Stimulated activated CD8-positive, alpha-beta memory T cell treated with anti-CD3 and anti-CD28 coated beads, Interleukin-15, amount 100 ng/mL, for 48 hours (primary cell): Measurements from ENCODE around the gene SOX9.
"Not testable (repeated sequence)": the region's sequence is repeated elsewhere in the genome, so short reads cannot be mapped to it uniquely, and the experiment has no call there.

Experiments
- DNase-seq, 2 donors: peaks; one replicate each; pipeline ENCODE4 v3.0.0-alpha.2; 2020; ENCODE audit warnings: low read depth in 2 of 2

Gene SOX9

DNA sequence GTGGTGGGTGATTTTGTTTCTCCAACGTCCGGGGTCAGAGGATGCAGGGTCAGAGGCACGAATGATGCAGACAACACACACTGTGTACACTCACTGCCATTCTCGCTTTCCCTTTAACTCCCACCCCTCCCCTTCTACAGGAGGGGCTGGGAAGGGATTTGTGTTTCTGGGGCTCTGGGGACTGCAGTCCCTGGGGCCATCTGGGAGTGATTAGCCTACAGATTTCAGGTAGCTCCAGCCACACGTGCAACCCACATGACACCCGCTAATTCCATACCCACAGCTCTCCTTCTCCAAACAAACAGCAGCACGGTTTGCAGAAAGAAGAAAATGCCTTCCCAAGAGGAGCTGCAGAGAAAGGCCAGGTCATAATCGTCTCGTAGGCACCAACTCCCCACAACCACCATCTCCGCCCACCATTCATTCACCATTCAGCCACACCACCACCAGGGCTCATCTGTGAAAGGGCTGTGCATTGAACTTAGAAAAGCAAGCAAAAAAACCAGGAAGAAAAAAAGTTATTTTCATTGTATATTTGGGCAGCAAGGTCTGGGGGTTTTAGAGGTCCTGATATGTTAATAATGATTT, 9.4 kb upstream of the SOX9 start:
- DNase-seq, result no peak

DNA sequence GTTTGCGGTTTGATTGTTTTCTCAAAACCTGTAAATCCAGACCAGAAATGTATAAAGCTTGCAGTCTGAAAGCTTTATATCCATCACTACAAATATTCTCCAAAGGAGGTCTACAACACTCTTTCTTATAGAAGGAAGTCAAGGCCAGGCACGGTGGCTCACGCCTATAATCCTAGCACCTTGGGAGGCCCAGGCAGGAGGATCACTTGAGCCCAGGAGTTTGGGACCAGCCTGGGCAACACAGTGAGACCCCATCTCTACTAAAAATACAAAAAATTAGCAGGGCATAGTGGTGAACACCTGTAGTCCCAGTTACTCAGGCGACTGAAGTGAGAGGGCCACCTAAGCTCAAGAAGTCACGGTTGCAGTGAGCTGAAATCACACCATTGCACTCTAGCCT, 8.9 kb upstream of the SOX9 start:
- not testable (repeated sequence) for DNase-seq

DNA sequence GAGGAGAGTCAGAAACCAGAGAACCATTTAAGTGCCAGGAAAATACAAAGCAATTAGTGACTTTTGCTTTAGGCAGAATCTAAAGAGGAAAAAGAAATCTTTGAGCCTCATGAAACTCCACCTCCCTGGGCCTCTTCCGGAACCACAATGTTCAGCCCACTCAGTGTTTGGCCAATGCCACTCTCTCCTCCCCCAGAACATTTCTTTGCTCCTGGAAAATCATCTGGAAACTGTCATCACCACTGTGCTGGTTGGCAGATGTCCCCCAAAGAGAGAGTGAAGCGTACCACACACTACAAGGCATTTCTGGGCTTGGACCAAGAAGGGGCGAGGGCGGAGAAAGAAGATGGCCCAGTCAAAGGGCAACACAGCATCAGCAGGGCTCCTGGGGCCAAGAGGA, 7.1 kb upstream of the SOX9 start:
- DNase-seq, result no peak

DNA sequence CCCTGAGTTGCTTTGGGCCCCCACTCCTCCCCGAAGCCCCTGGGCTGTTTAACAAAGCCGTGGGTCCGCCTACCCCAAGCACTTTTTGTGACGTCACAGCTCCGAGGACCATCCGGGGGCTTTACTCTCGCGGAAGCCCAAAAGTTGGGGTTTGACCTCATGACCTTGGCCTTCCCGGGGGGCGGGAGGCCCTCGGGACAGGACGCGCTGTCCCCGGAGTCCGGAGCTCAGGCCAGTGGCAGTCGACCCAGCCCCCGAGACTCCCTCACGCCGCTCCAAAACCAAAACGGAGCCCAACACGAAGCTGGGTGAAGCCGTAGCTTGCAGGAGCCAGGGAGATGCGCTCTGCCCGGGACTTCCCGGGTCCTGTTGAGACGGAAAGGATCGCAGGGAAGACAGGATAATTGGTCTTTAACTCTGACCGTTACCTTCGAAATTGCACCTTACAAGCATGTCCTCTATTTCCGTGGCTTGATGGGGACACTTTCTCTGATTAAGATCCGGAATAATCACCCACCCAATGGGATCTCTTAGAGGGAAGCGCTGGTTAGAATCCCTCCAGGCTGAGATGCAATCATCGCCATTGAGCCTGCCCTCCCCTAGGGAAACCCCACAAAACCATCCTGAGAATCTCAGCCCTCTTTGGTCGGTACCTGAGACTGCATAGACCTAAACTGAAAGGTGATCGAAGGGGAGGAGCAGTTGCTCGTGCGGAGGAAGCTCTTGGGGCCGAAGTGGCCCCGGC, 4.9 kb upstream of the SOX9 start:
- DNase-seq, result no peak

DNA sequence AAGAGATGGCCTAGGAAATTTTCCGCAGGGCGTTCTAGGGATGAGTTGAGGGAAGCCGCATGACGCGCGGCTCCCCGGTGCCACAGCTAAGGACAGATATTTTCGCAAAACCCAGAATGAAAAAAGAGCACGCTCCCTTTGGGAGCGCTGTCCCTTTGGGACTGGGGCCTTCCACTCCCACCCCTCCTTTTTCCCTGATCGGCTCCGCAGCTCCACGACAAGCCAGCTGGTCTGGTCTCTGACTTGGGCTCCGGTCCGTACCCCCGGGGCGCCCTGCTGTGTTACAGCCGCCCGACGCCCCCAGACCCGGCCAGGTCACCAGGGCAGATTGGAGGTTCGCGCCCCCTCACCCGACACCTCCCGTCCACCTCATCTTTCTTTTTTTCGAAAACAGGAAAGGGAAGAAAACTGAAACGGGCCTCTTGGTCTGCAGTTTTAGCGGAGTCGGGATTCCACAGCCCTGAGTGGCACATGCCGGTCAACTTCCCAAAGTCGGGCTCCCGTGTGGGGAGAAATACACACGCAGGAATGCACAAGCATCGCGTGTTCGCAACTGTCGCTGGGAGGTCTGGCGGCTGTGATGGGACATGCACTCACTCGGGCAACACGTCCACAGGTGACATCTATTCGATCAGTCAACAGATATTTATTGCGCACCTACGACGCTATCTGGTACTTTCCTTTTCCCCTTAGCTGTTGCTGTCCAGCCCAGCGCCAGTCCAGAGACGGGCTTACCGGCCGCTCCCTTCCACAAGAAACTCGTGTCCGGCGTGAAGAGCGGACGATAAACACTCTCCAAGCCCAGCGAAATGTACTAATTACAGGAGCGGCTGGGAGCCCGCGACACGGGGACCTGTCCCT, 3.9 kb upstream of the SOX9 start:
- no peak for DNase-seq

DNA sequence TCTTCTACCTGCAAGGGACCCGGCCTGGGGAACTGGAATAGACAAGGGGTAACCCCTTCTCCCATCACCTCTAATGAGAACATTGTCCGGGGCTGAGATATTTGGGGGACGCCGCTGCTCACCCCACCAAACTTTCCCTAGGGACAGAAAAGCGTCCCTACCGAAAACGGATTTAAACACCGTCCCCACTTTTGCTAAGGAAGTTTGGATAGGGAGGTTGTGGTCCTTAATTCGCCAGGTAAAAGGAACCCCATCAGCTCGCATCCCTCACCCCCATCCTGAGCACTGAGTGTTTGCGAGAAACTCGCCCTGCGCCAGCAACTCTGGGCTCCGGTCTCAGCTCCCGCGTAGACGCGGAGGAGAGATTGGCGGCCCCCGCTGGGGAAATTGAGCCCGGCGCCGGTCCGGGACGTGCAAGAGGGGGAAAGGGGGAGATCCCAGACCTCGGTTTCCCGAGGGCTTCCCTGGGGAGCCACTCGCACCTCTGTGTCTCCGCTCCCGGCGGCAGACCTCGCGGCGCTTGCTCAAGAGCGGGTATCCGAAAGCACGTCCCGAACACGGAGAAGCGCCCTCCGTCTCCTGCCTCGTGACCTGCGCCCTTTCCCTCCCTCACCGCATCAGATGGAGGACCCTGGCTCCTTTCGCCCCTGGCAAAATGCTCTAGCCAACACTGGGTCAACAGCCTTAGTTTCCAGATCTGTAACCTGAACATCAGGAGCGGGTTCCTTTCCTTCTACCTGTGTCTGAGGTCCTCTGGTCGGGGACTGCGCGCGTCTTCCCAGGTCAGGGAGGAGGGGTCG, 3.1 kb upstream of the SOX9 start:
- DNase-seq, result no peak

DNA sequence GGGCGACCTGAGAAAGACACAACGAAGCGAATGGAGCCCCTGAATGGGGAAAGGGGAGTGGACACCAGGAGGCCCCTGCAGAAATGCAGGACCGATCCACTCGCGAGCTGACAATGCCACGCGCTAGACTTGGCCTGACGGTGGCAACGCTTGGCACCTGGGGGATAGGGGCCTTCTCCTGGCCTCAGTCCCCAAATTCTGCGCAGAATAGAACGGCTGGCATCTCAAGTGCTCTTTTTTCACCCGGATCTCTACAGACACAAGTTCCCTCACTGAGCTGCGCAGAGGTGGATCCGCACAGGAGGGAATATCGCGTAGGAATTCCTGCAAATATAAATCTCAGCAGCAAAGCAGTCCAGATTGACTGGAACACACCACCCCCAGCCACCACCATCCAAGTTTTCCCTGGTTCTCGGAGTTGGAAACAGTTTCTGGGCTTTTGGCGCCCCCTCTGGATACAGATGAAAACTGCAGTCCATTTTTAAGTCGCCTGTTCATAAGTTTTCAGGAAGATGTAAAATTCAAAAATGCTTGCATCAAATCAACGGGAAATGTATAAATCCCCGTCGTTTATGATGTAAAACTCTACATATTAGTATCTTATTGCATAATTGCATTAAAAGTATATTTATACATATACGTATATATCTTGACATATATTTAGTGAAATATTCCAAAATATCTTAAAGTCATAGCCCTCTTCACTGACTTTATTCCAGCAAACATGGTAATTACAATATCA, 2.3 kb upstream of the SOX9 start:
- no peak for DNase-seq

DNA sequence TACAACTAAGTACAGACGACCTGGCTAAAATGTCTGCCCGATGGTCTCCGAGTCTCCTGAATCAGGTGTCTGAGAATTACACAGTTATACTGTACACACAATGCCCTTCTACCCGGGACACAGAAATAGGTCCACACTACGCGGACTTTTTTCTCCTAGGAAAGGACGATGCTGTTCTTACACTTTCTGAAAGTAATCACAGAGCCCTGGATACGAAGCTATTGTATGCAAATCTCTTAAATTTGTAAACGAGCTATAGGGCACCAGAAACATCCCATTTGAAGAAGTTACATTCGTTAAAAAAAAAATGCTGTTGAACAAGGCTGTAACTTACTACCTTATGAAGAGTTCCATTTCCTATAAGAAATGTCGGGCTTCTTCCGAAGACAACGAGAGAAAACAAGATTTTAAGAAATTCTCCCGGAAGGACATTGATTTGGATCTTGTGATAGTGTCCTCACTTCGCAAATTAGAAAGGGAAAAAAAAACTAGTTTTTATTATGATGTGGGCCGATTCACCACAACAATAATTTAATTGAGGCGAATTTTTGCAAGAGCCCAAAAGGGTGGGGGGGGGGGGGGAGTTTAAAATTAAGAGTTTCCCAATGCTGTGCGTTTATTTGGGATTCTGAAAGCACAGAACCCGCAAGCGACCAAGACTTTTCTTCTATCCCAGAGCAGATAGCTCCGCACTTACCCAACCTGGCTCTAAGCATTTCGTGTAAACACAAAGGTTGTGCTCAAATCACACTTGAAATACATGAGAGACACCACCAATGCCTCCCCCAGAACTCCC, 1.5 kb upstream of the SOX9 start:
- DNase-seq, result no peak

DNA sequence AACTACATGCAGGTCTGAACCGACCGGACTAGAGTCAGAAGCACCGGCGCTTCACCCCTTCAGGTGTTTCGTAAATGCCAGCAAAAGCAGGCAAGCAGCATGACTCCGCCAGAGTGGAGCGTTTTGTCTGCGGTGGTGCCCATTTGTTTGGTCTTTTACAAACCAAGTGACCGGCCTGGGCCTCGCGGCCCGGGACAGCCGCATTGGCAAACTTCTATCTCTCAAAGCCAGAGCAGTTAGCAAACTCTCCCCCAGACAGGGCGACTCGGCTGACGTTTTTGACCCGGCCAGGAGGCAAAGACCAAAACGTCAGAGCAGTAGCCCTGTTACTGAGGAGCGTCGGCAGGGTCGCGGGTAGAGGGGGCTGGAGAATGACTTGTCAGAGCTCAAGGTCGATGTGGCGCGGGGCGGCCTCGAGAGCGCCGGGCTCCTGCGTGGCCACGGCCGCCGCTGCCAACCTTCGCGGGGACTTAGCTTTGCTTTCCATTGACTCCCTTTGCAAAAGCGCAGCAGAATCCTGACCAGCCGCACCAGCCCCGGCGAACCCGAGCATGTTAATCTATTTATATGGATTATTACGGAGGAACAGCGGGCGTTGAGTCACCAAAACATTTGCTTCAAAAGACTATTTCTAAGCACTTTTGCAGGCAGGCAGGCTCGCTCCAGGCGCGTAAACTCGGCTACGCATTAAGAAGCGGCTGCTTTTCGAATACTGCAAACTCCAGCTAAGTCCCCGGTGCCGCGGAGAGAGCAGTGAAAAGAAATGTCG, 763 bp upstream of the SOX9 start:
- no peak for DNase-seq

DNA sequence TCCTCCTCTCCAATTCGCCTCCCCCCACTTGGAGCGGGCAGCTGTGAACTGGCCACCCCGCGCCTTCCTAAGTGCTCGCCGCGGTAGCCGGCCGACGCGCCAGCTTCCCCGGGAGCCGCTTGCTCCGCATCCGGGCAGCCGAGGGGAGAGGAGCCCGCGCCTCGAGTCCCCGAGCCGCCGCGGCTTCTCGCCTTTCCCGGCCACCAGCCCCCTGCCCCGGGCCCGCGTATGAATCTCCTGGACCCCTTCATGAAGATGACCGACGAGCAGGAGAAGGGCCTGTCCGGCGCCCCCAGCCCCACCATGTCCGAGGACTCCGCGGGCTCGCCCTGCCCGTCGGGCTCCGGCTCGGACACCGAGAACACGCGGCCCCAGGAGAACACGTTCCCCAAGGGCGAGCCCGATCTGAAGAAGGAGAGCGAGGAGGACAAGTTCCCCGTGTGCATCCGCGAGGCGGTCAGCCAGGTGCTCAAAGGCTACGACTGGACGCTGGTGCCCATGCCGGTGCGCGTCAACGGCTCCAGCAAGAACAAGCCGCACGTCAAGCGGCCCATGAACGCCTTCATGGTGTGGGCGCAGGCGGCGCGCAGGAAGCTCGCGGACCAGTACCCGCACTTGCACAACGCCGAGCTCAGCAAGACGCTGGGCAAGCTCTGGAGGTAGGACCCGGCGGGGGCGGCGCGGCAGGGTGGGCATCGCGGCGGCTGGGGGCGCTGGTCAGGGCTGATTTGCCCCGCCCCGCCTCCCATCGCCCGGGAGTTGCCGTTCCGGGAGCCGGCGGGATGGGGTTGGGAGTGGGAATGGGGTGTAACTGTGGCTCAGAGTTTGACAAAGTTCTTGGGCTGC, 567 bp downstream of the SOX9 start:
- no peak for DNase-seq

DNA sequence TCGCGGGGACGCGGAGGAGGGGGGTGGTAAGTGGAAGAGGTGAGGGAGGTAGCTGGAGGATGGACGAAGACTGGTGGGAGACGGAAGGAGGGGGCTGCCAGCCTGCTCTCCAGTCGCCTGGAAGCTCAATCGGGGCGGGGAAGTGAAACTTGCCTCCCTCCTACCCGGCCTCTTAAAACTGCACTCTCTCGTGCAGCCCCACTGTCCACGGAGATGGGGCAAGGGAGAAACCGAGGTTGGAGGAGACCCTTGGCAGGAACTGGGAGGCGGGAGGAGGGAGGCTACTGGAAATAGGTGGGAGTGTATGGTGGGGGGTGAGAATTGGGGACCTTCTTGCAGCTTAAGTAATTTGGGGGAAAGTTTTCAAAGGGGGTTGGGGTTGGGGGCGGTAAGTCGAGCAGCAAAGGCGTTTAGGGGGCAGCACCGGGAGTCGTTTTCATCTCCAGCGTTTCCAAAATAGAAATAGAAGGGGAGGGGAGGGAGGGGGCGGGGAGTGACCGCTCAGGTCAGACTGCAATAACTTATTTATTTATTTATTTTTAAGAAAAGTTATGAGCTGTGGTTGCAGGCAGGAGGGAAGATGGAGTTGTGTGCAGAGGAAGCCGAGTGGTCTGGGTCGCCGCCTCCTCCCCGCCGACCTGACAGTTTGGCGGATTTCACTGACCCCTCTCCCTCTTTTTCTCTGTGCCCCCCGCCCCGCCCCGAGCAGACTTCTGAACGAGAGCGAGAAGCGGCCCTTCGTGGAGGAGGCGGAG, 1.4 kb downstream of the SOX9 start:
- no peak for DNase-seq

DNA sequence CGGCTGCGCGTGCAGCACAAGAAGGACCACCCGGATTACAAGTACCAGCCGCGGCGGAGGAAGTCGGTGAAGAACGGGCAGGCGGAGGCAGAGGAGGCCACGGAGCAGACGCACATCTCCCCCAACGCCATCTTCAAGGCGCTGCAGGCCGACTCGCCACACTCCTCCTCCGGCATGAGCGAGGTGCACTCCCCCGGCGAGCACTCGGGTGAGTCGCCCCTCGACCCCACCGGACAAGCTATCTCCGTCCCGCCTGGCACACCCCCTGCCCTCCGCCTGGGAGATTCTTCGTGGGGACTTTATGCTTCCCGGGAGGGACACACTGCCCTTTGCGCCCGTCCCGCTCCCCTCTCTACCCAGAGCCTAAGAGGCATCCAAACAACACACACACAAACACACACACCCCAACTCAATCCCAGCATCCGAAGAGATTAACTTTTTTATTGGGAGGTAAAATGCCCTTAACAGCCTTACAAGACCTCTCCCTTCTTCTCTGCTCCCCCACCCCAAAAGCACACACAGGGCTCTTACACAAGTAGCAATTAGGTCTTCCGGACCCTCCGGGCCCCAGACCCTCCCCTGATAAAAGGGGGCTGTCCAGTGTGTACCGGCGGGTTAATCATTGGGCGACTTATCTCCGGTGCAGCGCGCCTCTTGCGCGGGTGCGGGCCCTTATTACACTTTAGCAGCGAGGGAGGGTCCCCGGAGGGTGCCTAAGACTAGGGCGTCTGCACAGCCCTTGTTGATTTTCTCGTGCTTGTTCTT, 2.1 kb downstream of the SOX9 start:
- DNase-seq, result no peak

DNA sequence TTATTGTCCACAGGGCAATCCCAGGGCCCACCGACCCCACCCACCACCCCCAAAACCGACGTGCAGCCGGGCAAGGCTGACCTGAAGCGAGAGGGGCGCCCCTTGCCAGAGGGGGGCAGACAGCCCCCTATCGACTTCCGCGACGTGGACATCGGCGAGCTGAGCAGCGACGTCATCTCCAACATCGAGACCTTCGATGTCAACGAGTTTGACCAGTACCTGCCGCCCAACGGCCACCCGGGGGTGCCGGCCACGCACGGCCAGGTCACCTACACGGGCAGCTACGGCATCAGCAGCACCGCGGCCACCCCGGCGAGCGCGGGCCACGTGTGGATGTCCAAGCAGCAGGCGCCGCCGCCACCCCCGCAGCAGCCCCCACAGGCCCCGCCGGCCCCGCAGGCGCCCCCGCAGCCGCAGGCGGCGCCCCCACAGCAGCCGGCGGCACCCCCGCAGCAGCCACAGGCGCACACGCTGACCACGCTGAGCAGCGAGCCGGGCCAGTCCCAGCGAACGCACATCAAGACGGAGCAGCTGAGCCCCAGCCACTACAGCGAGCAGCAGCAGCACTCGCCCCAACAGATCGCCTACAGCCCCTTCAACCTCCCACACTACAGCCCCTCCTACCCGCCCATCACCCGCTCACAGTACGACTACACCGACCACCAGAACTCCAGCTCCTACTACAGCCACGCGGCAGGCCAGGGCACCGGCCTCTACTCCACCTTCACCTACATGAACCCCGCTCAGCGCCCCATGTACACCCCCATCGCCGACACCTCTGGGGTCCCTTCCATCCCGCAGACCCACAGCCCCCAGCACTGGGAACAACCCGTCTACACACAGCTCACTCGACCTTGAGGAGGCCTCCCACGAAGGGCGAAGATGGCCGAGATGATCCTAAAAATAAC, 3.0 kb downstream of the SOX9 start:
- DNase-seq, result no peak

DNA sequence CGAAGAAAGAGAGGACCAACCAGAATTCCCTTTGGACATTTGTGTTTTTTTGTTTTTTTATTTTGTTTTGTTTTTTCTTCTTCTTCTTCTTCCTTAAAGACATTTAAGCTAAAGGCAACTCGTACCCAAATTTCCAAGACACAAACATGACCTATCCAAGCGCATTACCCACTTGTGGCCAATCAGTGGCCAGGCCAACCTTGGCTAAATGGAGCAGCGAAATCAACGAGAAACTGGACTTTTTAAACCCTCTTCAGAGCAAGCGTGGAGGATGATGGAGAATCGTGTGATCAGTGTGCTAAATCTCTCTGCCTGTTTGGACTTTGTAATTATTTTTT, 3.6 kb downstream of the SOX9 start:
- no peak for DNase-seq

DNA sequence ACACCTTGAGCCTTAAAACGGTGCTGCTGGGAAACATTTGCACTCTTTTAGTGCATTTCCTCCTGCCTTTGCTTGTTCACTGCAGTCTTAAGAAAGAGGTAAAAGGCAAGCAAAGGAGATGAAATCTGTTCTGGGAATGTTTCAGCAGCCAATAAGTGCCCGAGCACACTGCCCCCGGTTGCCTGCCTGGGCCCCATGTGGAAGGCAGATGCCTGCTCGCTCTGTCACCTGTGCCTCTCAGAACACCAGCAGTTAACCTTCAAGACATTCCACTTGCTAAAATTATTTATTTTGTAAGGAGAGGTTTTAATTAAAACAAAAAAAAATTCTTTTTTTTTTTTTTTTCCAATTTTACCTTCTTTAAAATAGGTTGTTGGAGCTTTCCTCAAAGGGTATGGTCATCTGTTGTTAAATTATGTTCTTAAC, 4.4 kb downstream of the SOX9 start:
- DNase-seq, result no peak

DNA sequence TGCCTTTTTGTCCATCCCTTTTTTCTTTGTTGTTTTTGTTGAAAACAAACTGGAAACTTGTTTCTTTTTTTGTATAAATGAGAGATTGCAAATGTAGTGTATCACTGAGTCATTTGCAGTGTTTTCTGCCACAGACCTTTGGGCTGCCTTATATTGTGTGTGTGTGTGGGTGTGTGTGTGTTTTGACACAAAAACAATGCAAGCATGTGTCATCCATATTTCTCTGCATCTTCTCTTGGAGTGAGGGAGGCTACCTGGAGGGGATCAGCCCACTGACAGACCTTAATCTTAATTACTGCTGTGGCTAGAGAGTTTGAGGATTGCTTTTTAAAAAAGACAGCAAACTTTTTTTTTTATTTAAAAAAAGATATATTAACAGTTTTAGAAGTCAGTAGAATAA, 4.9 kb downstream of the SOX9 start:
- DNase-seq, result no peak
